Glomerular visceral epithelial cell (primary cell): ENCODE results near the gene EAF1.
"Not testable (repeated sequence)": the region's sequence is repeated elsewhere in the genome, so short reads cannot be mapped to it uniquely, and the experiment has no call there.

Experiments
- DNase-seq: peaks from one replicate; pipeline ENCODE4 v3.0.0-alpha.2; 2016; ENCODE audit errors: extremely low spot score

Gene EAF1

DNA sequence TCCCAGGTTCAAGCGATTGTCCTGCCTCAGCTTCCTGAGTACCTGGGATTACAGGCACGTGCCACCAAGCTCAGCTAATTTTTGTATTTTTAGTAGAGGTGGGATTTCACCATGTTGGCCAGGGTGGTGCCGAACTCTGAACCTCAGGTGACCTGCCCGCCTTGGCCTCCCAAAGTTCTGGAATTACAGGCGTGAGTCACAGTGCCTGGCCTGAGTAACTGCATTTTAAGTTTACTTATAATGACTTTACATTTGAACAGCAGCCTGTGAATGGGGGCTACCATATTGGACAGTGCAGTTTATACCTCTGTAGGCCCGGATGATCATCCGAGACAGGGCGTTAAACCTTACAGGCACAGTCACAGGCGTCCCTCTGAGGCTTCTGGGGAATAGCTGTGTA lies 24.8 kb downstream of the EAF1 start:
- DNase-seq: no peak

GRCh38 chr3:15452961-15453360 lies 25.6 kb downstream of the EAF1 start:
- DNase-seq: no peak

DNA sequence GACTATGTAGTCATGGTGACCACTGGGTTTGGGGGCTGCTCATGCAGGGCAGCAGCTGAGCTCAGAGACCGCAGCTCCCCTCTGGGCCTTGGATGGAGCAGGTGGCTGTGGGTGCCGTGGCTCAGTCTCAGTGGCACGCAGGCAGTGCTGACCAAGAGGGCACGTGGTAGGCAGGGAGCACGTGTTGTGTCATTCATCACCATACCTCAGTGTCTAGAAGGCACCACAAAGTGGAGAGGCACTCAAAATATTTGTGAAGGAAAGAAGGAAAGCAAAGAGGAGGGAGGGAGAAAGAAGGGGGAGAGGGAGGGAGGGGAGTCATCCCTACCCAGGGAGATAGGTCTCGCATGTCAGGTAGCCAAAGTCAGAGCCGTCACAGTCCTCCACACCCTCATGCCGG lies 26.1 kb downstream of the EAF1 start:
- no peak for DNase-seq

DNA sequence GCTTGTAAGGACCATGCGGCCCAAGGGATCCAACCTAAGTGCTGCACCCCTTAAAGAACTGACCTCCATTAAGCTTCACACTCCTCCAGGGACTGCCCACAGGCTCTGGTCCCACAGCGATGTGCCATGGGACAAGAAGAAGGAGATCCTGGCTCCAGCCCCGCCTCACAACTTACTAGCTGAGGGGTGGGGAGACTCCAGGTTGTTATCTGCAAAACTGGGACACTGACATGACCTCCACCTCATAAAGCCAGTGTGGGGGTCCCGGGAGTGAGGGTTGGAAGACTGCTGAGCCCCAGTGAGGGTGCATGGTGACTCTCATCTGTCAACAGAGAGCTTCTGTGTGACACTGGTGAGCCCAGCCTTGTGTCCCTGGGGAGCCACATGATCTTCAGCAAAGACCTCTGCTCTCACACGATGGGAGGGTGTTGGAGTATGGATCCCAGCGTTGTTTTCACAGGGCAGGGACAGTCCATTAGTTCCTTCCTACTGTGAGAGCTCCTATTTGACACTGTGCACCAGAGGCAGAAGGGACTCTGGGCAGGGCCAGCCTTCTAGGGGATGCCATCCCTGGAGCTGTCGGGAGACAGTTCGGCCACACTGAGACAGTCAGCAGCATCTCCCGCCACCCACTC lies 26.7 kb downstream of the EAF1 start:
- DNase-seq: no peak

DNA sequence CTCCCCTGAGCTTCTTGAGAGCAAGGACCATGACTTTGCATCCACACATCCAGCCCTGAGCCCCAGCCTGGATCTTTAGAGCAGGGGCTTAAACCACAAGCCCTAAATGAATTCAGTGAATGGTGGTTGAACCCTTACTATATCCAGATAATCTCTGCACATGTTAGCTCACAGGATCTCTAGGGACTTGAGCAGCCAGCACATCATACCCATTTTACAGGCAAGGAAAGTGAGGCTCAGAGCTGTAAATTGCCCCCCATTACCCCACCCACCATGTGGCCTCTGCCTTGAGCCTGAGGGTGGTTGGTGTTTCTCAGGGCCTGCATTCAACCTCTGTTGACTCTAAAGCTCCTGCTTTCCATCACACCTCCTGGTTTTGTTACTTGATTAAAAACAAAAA lies 27.6 kb downstream of the EAF1 start:
- DNase-seq: no peak

- no peak for DNase-seq
These were observed 28.4 kb downstream of the EAF1 start for GRCh38 chr3:15455756-15456155.

- no peak for DNase-seq
These were observed 28.9 kb downstream of the EAF1 start for GRCh38 chr3:15456321-15456720.

DNA sequence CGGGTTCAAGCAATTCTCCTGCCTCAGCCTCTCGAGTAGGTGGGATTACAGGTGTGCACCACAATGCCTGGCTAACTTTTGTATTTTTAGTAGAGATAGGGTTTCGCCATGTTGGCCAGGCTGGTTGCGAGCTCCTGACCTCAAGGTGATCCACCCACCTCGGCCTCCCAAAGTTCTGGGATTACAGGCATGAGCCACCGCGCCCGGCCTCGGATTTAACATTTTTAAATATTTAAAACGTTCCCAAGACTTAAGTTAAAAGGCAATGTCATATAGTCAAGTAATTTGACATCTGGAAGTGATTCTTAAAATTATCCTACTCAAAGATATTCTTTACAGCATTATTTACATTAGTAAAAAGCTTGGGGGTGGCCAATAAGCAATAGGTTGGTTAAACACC lies 29.5 kb downstream of the EAF1 start:
- not testable (repeated sequence) for DNase-seq

GRCh38 chr3:15458212-15458780 lies 30.9 kb downstream of the EAF1 start:
- DNase-seq: no peak

- no peak for DNase-seq
These were observed 33.6 kb downstream of the EAF1 start for GRCh38 chr3:15460891-15461531.

- DNase-seq: no peak
These were observed 35.1 kb downstream of the EAF1 start for GRCh38 chr3:15462451-15462850.

GRCh38 chr3:15465876-15466585 lies 38.6 kb downstream of the EAF1 start:
- DNase-seq: no peak

DNA sequence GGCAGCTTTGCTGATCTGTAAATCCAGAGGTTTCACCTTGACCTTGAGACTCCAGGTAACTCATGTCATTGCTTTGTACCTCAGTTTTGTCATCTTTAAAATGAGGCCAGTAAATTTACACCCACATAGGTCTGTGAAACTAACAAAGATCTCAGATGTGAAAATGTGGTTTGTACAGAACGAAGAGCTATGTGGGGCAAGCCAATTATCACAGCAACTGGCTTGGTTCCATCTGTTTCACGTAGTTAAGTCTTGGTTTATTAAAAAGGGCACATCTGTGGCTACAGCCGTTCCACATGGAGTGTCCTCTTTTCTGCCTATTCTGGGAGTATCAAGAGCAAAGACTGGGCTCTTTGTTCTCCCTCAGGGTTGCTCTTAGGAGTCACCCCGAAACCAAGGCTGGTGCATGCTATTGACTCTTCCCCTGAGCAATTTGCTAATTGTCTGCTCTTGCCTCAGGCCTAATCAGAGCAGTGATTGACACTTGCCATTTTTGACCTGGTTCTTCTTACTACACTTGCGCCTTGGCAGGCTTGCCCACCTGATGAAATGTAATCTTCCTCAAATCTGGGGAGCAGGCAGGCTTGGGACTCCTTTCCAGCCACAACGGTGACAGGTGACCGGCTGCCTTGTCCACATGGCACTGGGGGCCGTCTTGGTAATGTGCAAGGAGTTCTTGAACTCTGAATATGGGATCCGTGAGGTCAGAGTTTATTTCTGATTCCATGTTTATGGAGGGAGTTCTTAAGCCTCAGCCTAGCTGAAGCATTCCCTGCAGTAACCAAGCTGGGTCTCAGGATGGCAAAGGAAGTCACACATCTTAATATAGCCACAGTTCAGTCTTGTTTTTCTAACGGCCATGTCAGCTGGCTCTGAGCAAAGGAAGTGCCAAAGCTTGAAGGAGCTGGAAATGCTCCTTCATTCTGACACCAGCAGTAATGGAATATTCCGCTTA lies 40.1 kb downstream of the EAF1 start:
- no peak for DNase-seq

GRCh38 chr3:15470261-15470660 lies 42.9 kb downstream of the EAF1 start:
- DNase-seq: no peak

- no peak for DNase-seq
These were observed 43.5 kb downstream of the EAF1 start for GRCh38 chr3:15470849-15471248.

DNA sequence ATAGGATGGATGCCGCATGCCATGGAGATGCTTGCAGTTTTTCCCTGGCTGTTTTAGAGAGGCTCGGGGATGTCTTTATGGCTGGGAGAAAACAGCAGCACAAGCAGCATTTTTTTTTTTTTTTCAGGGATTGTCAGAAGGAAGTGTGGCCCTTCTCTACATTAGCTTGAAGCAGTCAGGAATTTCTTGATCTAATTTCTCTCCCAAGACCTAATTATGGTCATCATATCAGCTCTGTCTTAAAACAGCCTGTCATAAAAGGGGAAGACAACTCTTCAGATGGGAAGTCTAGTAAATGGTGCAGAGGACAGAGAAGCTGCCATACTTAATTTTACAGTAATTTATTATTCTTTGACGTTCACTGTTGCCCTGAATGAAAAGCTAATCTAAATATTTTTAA lies 44.5 kb downstream of the EAF1 start:
- DNase-seq: no peak

DNA sequence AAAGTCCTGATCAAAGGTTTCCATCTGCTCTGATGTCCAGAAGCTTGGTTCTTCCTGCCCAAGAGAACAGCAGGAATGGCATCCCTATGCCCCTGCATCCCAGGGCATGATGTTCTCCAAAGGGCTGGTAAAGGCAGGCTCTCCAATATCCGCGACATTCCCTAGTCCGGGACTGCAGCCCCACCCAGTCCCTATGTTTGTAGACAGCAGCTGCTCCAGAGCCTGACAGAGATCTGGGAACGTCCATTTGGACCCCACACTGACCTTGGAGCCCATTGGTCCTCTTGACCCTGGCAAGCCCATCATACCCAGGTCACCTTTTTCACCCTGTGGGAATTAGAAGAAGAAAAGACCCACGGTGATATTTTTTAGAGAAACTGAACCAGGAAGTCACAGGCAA lies 47.8 kb downstream of the EAF1 start:
- DNase-seq: no peak

GRCh38 chr3:15476378-15476777 lies 49.0 kb downstream of the EAF1 start:
- no peak for DNase-seq

DNA sequence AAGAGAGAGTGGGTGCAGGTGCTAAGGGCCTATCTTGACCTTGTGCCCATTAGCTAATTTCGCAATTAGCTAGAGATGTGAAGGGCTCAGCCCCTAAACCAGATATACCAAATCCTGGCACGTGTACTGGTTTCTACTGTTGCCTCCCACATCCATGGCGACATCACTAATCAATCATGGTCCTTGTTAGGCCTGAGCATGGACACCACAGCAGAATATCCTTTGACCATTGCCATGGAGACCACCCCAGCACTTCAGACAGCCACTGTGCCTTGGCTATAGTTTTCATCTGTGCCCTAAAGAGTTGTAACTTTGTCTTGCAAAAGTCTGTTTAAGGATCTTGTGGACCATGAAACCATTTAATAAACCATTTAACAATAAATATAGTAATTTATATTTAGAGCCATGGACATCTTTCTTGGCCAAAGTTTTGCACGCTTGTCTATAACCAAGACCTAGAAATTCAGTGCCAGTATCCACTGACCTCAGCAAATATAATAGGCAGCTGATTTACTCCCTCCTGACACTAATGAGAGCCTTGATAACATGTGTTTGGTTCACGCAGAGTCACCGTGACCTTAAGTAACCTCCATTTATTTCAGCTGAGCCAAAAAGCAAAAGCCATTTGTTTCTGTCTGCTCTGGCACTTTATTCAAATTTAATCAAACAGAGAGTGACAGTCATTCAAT lies 50.7 kb downstream of the EAF1 start:
- no peak for DNase-seq

DNA sequence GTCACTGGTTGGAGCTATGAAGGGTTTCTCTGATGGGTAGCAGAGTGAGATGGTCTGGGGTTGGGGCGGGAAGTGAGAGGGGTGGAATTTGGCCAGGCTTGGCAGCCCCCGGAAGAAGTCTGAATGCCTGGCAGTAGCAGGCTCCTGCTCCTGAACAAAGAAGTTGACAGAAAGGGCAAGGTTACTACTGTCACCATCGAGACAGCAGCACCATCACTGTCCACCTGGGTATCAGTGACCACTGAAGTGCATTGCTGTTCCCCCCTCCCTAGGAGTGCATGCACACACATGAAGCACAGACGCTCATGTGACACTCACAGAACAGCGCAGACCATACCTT lies 51.2 kb downstream of the EAF1 start:
- no peak for DNase-seq
